ENCODE results near the gene CMSS1. TPM values are rescaled to one million over a fixed set of nuclear protein-coding genes. Genes with fewer than 3 reads are reported as not detected.

Gene CMSS1
- total and polyA plus RNA-seq, 7 experiments from 2014 or later = 14.9 to 47.7 (median 18.4) TPM

- Mint-ChIP-seq H3K9me3 (peaks cover 0 to 4% (median 0%) of the 10 kb centered on the region in 11 donors), H3K4me3 (no peak overlapping the region), H3K27ac (no peak overlapping the region), H3K4me1 (peaks cover 0 to 2% (median 0%) of the 10 kb centered on the region in 7 donors), H3K36me3 (peaks cover 1 to 22% (median 3%) of the 10 kb centered on the region in 5 donors), H3K27me3 (peaks cover 0 to 2% (median 0%) of the 10 kb centered on the region in 5 donors)
- H3K9me3 ChIP-seq (ENCODE audit: control insufficient read depth in 2 of 3, low read length in 3 of 3) = no peaks in the 10 kb centered on the region
- no peak overlapping the region for H3K4me3 ChIP-seq (ENCODE audit: low read length)
- CTCF ChIA-PET = no interaction called here
- ATAC-seq = no peak
- DNase-seq = no peak
- no peaks in the 10 kb centered on the region for H3K4me1 ChIP-seq (ENCODE audit: control insufficient read depth in 2 of 2, insufficient read depth in 2 of 2, low read length in 2 of 2)
- POLR2A ChIA-PET = no interaction called here
- no peaks in the 10 kb centered on the region for H3K36me3 ChIP-seq (ENCODE audit: control insufficient read depth in 2 of 3, insufficient read depth in 3 of 3, low read length in 3 of 3)
- no peak overlapping the region for H3K27ac ChIP-seq (ENCODE audit: low read depth, low read length)
- no peaks in the 10 kb centered on the region for H3K27me3 ChIP-seq (ENCODE audit: control insufficient read depth in 2 of 2, insufficient read depth in 2 of 2, low read length in 2 of 2)
- intact Hi-C loops (cut with micrococcal nuclease) = no loop called here
Measured at GRCh38 chr3:100123112-100123511, 305.4 kb downstream of the CMSS1 start.

- H3K9me3 Mint-ChIP-seq = peaks cover 0 to 3% (median 0%) of the 10 kb centered on the region in 11 donors
- no peaks in the 10 kb centered on the region for H3K27me3 ChIP-seq (ENCODE audit: control insufficient read depth in 2 of 2, insufficient read depth in 2 of 2, low read length in 2 of 2)
- peaks cover 0 to 2% (median 0%) of the 10 kb centered on the region in 7 donors for H3K4me1 Mint-ChIP-seq
- DNase-seq (no peak), ATAC-seq (no peak)
- no peaks in the 10 kb centered on the region for H3K9me3 ChIP-seq (ENCODE audit: control insufficient read depth in 2 of 3, low read length in 3 of 3)
- H3K27ac Mint-ChIP-seq = no peak overlapping the region
- ChIA-PET CTCF (no interaction called here), POLR2A (no interaction called here)
- H3K27ac ChIP-seq (ENCODE audit: low read depth, low read length) = no peak overlapping the region
- H3K36me3 ChIP-seq (ENCODE audit: control insufficient read depth in 2 of 3, insufficient read depth in 3 of 3, low read length in 3 of 3) = no peaks in the 10 kb centered on the region
- no peak overlapping the region for H3K4me3 ChIP-seq (ENCODE audit: low read length)
- H3K4me1 ChIP-seq (ENCODE audit: control insufficient read depth in 2 of 2, insufficient read depth in 2 of 2, low read length in 2 of 2) = no peaks in the 10 kb centered on the region
- intact Hi-C loops (cut with micrococcal nuclease) = no loop called here
- H3K4me3 Mint-ChIP-seq = no peak overlapping the region
- peaks cover 0 to 2% (median 0%) of the 10 kb centered on the region in 5 donors for H3K27me3 Mint-ChIP-seq
- peaks cover 1 to 26% (median 3%) of the 10 kb centered on the region in 5 donors for H3K36me3 Mint-ChIP-seq
Measured at GRCh38 chr3:100124201-100124761, 306.6 kb downstream of the CMSS1 start.

GRCh38 chr3:100125161-100125938 lies 307.7 kb downstream of the CMSS1 start:
- no peak for ATAC-seq
- Mint-ChIP-seq H3K9me3 (peaks cover 0 to 2% (median 0%) of the 10 kb centered on the region in 11 donors), H3K36me3 (peaks cover 0 to 28% (median 3%) of the 10 kb centered on the region in 5 donors), H3K27ac (no peak overlapping the region), H3K27me3 (no peaks in the 10 kb centered on the region), H3K4me1 (peaks cover 0 to 2% (median 0%) of the 10 kb centered on the region in 7 donors), H3K4me3 (no peak overlapping the region)
- Histone ChIP-seq H3K4me3 (ENCODE audit: low read length) (no peak overlapping the region), H3K4me1 (ENCODE audit: control insufficient read depth in 2 of 2, insufficient read depth in 2 of 2, low read length in 2 of 2) (no peaks in the 10 kb centered on the region), H3K9me3 (ENCODE audit: control insufficient read depth in 2 of 3, low read length in 3 of 3) (no peaks in the 10 kb centered on the region), H3K27me3 (ENCODE audit: control insufficient read depth in 2 of 2, insufficient read depth in 2 of 2, low read length in 2 of 2) (no peaks in the 10 kb centered on the region), H3K36me3 (ENCODE audit: control insufficient read depth in 2 of 3, insufficient read depth in 3 of 3, low read length in 3 of 3) (no peaks in the 10 kb centered on the region), H3K27ac (ENCODE audit: low read depth, low read length) (no peak overlapping the region)
- intact Hi-C loops (cut with micrococcal nuclease) = no loop called here
- ChIA-PET CTCF (no interaction called here), POLR2A (no interaction called here)
- no peak for DNase-seq

GRCh38 chr3:100127792-100128191 lies 310.1 kb downstream of the CMSS1 start:
- ATAC-seq (no peak), DNase-seq (no peak)
- Mint-ChIP-seq H3K9me3 (no peaks in the 10 kb centered on the region), H3K27ac (no peak overlapping the region), H3K4me3 (no peak overlapping the region), H3K4me1 (peaks cover 0 to 2% (median 0%) of the 10 kb centered on the region in 7 donors), H3K27me3 (no peaks in the 10 kb centered on the region), H3K36me3 (peaks cover 0 to 27% (median 3%) of the 10 kb centered on the region in 5 donors)
- CTCF ChIA-PET = no interaction called here
- no peak overlapping the region for H3K27ac ChIP-seq (ENCODE audit: low read depth, low read length)
- intact Hi-C loops (cut with micrococcal nuclease) = no loop called here
- no peak overlapping the region for H3K4me3 ChIP-seq (ENCODE audit: low read length)
- no peaks in the 10 kb centered on the region for H3K36me3 ChIP-seq (ENCODE audit: control insufficient read depth in 2 of 3, insufficient read depth in 3 of 3, low read length in 3 of 3)
- H3K4me1 ChIP-seq (ENCODE audit: control insufficient read depth in 2 of 2, insufficient read depth in 2 of 2, low read length in 2 of 2) = no peaks in the 10 kb centered on the region
- H3K27me3 ChIP-seq (ENCODE audit: control insufficient read depth in 2 of 2, insufficient read depth in 2 of 2, low read length in 2 of 2) = no peaks in the 10 kb centered on the region
- POLR2A ChIA-PET = no interaction called here
- no peaks in the 10 kb centered on the region for H3K9me3 ChIP-seq (ENCODE audit: control insufficient read depth in 2 of 3, low read length in 3 of 3)

- H3K36me3 Mint-ChIP-seq = peaks cover 0 to 20% (median 3%) of the 10 kb centered on the region in 5 donors
- H3K27ac Mint-ChIP-seq = no peak overlapping the region
- no peak overlapping the region for H3K4me3 Mint-ChIP-seq
- Histone ChIP-seq H3K36me3 (ENCODE audit: control insufficient read depth in 2 of 3, insufficient read depth in 3 of 3, low read length in 3 of 3) (no peaks in the 10 kb centered on the region), H3K27ac (ENCODE audit: low read depth, low read length) (no peak overlapping the region), H3K4me3 (ENCODE audit: low read length) (no peak overlapping the region), H3K27me3 (ENCODE audit: control insufficient read depth in 2 of 2, insufficient read depth in 2 of 2, low read length in 2 of 2) (no peaks in the 10 kb centered on the region), H3K4me1 (ENCODE audit: control insufficient read depth in 2 of 2, insufficient read depth in 2 of 2, low read length in 2 of 2) (no peaks in the 10 kb centered on the region), H3K9me3 (ENCODE audit: control insufficient read depth in 2 of 3, low read length in 3 of 3) (no peaks in the 10 kb centered on the region)
- ATAC-seq (no peak), DNase-seq (no peak)
- no peaks in the 10 kb centered on the region for H3K9me3 Mint-ChIP-seq
- peaks cover 0 to 2% (median 0%) of the 10 kb centered on the region in 7 donors for H3K4me1 Mint-ChIP-seq
- POLR2A ChIA-PET = no interaction called here
- intact Hi-C loops (cut with micrococcal nuclease) = no loop called here
- H3K27me3 Mint-ChIP-seq = no peaks in the 10 kb centered on the region
- CTCF ChIA-PET = no interaction called here
Measured at GRCh38 chr3:100128565-100128964, 310.9 kb downstream of the CMSS1 start.

- H3K27ac Mint-ChIP-seq = no peak overlapping the region
- no peak for DNase-seq
- peaks cover 0 to 17% (median 0%) of the 10 kb centered on the region in 5 donors for H3K36me3 Mint-ChIP-seq
Measured at GRCh38 chr3:100129941-100130340, 312.3 kb downstream of the CMSS1 start.

GRCh38 chr3:100131241-100131640 lies 313.6 kb downstream of the CMSS1 start:
- Histone ChIP-seq H3K27me3 (ENCODE audit: control insufficient read depth in 2 of 2, insufficient read depth in 2 of 2, low read length in 2 of 2) (no peaks in the 10 kb centered on the region), H3K36me3 (ENCODE audit: control insufficient read depth in 2 of 3, insufficient read depth in 3 of 3, low read length in 3 of 3) (no peaks in the 10 kb centered on the region), H3K9me3 (ENCODE audit: control insufficient read depth in 2 of 3, low read length in 3 of 3) (no peaks in the 10 kb centered on the region), H3K4me1 (ENCODE audit: control insufficient read depth in 2 of 2, insufficient read depth in 2 of 2, low read length in 2 of 2) (no peaks in the 10 kb centered on the region), H3K4me3 (ENCODE audit: low read length) (no peak overlapping the region), H3K27ac (ENCODE audit: low read depth, low read length) (no peak overlapping the region)
- CTCF ChIA-PET = no interaction called here
- Mint-ChIP-seq H3K4me1 (no peaks in the 10 kb centered on the region), H3K36me3 (peaks cover 0 to 23% (median 5%) of the 10 kb centered on the region in 5 donors), H3K27ac (peak overlapping the region in 1 of 9 donors; percentile 22), H3K4me3 (no peak overlapping the region), H3K27me3 (no peaks in the 10 kb centered on the region), H3K9me3 (no peaks in the 10 kb centered on the region)
- ATAC-seq (no peak), DNase-seq (no peak)
- intact Hi-C loops (cut with micrococcal nuclease) = no loop called here
- POLR2A ChIA-PET = no interaction called here

More at GRCh38 chr3:100129941-100130340, 312.3 kb downstream of the CMSS1 start:
- H3K36me3 ChIP-seq (ENCODE audit: control insufficient read depth in 2 of 3, insufficient read depth in 3 of 3, low read length in 3 of 3) = no peaks in the 10 kb centered on the region
- intact Hi-C loops (cut with micrococcal nuclease) = no loop called here
- H3K4me3 ChIP-seq (ENCODE audit: low read length) = no peak overlapping the region
- peaks cover 0 to 2% (median 0%) of the 10 kb centered on the region in 7 donors for H3K4me1 Mint-ChIP-seq
- no peaks in the 10 kb centered on the region for H3K27me3 Mint-ChIP-seq
- no peaks in the 10 kb centered on the region for H3K9me3 ChIP-seq (ENCODE audit: control insufficient read depth in 2 of 3, low read length in 3 of 3)
- H3K27me3 ChIP-seq (ENCODE audit: control insufficient read depth in 2 of 2, insufficient read depth in 2 of 2, low read length in 2 of 2) = no peaks in the 10 kb centered on the region
- H3K4me1 ChIP-seq (ENCODE audit: control insufficient read depth in 2 of 2, insufficient read depth in 2 of 2, low read length in 2 of 2) = no peaks in the 10 kb centered on the region
- H3K27ac ChIP-seq (ENCODE audit: low read depth, low read length) = no peak overlapping the region
- POLR2A ChIA-PET = no interaction called here
- H3K9me3 Mint-ChIP-seq = no peaks in the 10 kb centered on the region
- CTCF ChIA-PET = no interaction called here
- H3K4me3 Mint-ChIP-seq = peak overlapping the region in 1 of 10 donors; percentile 12
- ATAC-seq = no peak

Measured in naive thymus-derived CD4-positive, alpha-beta T cell (primary cell).